Fibroblast of the conjunctiva (primary cell): ENCODE results near the gene RITA1.

Source experiments
- DNase-seq: peaks from one replicate; pipeline ENCODE4 v3.0.0-alpha.2; 2010; ENCODE audit warnings: low read depth

RITA1 gene

GRCh38 chr12:113174461-113175384 lies 10.8 kb upstream of the RITA1 start:
- peak; percentile 40 for DNase-seq

DNA sequence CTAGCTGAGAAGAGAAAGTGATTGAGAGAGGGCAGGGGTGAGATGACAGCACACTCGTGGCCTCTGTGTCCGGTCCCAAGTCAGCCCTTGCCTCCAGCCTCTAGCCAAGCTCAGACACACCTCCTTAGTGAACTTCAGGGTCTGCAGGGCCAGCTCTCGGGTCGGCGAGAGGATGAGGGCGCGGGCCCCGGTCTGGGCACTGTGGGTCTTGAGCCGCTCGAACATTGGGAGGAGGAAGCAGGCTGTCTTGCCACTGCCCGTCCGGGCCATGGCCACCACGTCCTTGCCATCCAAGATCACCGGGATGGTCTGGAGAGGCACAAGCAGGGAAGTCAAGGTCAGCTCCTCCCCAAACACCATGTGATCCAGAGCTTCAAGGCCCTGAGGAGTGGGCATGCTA lies 6.5 kb upstream of the RITA1 start:
- no peak for DNase-seq

GRCh38 chr12:113180333-113180732 lies 5.2 kb upstream of the RITA1 start:
- no peak for DNase-seq

DNA sequence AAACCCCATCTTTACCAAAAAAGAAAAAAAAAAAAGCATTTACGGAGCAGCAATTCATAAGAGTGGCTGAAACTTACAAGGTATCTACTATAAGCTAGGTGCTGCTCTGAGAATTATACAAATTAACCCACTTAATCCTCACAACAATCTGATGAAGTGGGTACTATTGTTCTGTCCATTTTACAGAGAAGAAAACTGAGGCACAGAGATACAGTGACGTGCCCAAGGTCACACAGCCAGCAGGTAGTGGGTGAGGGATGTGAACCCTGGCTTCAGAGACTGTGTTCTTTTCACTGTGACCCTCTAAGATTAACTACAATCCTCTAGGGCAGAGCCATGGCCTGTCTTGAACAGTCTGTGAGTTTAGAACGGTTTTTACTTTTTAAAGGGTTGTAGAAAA lies 3.5 kb upstream of the RITA1 start:
- DNase-seq = no peak

DNA sequence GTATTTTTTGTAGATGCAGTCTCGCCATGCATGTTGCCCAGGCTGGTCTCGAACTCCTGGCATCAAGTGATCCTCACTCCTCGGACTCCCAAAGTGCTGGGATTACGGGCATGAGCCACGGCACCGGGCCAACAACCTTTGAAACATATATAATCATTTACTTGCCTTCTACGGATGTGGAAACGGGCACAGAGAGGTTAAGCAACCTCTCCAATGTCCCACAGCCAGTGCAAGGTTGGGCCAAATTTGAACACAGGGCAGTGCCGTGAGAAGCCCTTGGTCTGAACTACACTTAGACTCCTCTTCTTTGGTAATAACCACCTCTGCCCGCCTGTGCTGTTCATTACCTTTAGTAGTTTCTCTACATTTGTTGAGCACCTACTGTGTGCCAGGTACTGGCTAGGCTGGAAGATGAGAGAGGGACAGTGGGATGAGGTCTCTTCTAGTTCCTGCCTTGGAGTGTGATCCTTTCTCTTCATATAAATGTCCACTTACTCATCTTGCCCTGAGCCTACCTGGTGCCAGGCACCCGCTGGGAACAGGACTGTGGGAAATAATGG lies 2.4 kb upstream of the RITA1 start:
- DNase-seq = no peak

GRCh38 chr12:113184098-113184899 lies 1.2 kb upstream of the RITA1 start:
- DNase-seq = no peak

DNA sequence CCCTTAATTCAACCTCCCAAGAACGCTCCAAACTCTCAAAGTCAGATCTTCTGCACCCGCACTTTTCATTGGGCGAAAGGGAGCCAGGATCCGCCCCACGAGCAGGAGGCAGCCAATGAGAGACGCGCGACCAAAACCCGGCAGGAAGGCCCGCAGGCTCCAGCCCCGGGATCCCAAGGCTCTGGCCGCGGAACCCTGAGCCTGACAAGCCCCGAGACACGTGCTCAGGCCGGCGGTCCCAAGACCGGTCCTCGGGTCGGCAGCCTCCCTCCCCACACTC lies 681 bp upstream of the RITA1 start:
- peak; percentile 83 for DNase-seq

GRCh38 chr12:113186033-113186365 lies 478 bp downstream of the RITA1 start:
- no peak for DNase-seq

GRCh38 chr12:113186666-113187325 lies 1.3 kb downstream of the RITA1 start:
- DNase-seq = no peak

- no peak for DNase-seq
Observed at GRCh38 chr12:113189361-113189760, 3.8 kb downstream of the RITA1 start.

DNA sequence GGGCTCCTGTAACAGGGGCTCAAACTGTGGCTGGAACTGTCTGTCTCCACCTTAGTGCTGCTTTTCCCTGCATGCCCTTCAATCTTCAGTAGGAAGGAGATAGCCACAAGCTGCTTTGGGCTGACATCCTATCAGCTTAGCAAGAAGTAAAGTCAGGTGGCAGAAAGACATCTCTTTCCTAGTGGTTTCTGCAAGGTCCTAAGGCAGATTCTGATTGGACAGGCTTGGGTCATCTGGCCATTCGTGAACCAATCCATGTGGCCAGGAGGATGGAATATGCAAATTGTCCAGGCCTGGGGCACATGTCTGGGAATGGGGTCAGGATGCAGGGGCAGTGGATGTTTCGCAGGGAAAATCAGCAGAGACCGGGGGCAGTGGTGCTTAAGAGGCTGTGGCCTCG lies 5.2 kb downstream of the RITA1 start:
- DNase-seq = no peak

GRCh38 chr12:113191227-113191626 lies 5.7 kb downstream of the RITA1 start:
- DNase-seq = no peak

DNA sequence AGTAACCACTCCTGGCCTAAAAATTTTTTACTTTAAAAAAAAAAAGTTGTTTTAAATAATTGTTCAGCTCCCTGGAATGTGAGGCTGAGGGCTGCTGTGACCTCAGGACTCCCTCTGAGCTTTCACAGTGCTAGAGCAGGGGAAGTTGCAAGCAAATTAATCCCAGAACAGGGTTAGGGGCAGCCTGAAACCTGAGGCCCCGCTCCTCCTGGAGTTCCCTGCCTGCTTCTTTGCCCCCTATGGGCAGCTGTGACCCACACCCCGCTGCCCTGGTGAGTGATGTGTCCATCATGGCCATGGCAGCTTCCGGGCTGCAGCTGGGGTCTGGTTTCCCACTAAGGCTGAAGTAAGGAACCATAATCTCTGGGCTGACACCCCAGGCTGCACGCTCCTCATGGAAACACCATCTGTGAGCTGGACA lies 9.5 kb downstream of the RITA1 start:
- peak; percentile 26 for DNase-seq

- DNase-seq = no peak
Observed at GRCh38 chr12:113195598-113195997, 10.1 kb downstream of the RITA1 start.

DNA sequence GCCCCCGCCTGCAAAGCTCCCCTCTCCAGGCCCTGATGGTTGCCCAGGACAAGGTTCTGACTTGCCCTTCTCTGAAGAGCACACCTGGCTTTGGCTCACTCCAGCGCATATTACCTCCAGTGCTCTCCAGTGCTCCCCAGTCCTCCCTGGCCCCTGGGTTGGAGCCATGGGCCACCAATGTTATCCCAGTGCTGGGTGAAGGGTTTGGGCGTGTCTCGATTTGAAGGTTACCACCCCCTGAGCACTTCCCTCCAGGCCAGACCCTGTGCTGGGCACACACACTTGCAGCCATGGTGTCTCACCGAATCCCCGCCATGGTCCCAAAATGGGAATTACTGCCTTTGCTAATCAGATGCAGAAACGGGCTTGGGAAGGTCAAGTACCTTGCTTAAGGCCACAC lies 11.1 kb downstream of the RITA1 start:
- no peak for DNase-seq

- peak; percentile 82 for DNase-seq
Observed at GRCh38 chr12:113196990-113197389, 11.5 kb downstream of the RITA1 start.

DNA sequence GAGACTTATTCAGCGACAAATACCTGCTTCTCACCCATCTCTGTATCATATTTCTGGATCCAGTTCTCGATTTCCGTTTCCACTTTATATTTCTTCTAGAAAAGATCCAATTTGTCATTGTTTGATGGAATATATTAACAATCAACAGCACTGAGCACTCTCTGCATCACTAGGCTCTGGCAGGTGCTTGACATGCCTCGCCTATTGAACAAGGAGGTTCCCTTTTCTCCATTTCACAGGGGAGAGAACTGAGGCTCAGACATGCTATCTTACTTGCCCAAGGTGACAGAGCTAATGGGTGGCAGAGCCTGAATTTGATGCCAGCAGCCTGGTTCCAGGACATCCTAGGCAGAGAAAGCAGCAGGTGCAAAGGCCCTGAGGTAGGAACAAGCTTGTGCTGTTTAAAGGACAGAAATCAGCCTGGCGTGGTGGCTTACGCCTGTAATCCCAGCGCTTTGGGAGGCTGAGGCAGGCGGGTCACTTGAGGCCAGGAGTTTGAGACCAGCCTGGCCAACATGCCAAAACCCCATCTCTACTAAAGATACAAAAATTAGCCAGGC lies 12.1 kb downstream of the RITA1 start:
- DNase-seq = no peak

GRCh38 chr12:113198296-113198695 lies 12.8 kb downstream of the RITA1 start:
- DNase-seq = no peak

GRCh38 chr12:113200021-113200797 lies 14.7 kb downstream of the RITA1 start:
- no peak for DNase-seq

- no peak for DNase-seq
Observed at GRCh38 chr12:113201187-113202177, 16.0 kb downstream of the RITA1 start.
